Hypothalamus (tissue), 51 donors: ENCODE results near the gene EIF2B2.
"Not testable (repeated sequence)": the region's sequence is repeated elsewhere in the genome, so short reads cannot be mapped to it uniquely, and the experiment has no call there.

ENCODE experiments used
- DNase-seq, 51 donors: peaks; one replicate each; lab custom pipeline; 2025; lab: John Stamatoyannopoulos, UW

EIF2B2 gene

DNA sequence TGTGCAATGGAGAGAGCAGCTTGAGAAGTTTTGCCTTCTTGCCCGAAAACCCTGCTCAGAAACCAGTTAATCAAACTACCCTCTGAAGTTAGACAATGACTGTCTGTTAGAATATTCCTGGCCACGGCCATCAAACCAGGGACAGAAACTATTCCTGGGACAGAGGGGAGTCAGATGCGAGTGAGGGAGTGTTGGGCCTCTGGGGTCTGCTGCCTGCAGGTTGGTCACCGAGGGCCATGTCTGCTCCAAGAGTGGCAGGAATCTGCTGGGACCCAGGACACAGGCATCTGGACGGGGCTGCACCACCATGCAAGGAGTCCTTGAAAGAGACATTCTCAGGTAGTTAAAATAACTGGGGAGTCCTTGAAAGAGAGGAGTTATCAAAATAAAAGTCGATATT lies 16.9 kb upstream of the EIF2B2 start:
- no peak for DNase-seq

DNA sequence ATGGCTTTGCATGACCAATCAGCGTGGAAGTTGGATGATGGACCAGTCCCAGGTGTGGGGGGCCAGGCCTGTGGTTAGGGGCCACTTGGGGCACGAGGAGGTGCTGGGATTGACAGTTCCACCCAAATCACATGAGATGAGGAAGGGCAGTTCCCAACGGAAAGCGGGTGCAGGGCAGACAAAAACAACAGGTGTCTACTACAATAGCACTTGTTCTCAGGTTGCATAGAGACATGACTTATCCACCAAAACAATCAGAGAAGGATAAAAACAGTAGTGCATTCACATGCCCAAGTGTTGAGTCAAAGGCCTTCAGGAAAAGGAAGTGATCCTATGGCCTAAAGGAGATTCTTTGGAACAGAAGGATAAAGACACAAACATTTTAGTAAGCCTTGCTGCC lies 14.6 kb upstream of the EIF2B2 start:
- DNase-seq, result no peak

DNA sequence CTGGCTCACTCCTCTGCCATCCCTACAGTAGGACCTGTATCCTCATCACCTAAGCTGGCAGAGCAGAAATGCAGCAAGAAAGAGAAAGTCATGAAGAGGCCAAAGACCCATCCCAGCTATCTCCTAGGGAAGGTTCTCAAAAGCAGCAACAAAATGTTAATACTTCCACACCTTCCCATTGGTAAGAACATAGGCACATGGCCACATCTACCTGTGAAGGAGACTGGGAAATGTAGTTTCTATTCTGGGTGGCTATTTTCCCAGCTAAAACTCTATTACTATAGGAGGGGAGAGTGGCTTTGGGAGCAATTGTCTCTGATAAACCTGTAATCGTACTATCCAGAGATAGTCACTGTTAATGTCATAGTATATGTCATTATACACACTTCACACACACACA lies 13.7 kb upstream of the EIF2B2 start:
- no peak for DNase-seq

DNA sequence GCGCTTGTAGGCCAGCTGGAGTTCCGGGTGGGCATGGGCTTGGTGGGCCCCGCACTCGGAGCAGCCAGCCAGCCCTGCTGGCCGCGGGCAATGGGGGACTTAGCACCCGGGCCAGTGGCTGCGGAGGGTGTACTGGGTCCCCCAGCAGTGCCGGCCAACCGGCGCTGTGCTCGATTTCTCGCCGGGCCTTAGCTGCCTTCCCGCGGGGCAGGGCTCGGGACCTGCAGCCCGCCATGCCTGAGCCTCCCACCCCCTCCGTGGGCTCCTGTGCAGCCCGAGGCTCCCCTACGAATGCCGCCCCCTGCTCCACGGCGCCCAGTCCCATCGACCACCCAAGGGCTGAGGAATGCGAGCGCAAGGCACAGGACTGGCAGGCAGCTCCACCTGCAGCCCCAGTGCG lies 8.5 kb upstream of the EIF2B2 start:
- not testable (repeated sequence) for DNase-seq

DNA sequence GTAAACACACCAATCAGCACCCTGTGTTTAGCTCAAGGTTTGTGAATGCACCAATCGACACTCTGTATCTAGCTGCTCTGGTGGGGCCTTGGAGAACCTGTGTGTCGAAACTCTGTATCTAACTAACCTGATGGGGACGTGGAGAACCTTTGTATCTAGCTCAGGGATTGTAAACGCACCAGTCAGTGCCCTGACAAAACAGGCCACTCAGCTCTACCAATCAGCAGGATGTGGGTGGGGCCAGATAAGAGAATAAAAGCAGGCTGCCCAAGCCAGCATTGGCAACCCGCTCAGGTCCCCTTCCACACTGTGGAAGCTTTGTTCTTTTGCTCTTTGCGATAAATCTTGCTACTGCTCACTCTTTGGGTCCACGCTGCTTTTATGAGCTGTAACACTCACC lies 6.9 kb upstream of the EIF2B2 start:
- DNase-seq, result not testable (repeated sequence)

DNA sequence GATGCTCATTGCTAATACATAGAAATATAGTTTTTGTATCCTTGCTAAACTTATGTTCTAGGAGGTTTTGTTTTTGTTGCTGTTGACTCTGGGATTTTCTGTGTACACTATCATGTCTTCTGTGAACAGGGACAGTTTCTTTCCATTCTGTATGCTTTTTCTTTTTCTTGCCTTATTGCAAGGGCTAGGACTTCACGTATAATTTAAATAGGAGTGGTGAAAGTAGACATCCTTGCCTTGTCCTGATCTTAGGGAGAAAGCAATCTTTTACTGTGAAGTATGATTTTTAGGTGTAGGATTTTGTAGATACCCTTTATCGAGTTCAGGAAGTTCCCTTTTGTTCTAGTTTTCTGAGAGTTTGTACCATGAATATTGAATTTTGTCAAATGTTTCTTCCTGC lies 1.5 kb upstream of the EIF2B2 start:
- no peak for DNase-seq

DNA sequence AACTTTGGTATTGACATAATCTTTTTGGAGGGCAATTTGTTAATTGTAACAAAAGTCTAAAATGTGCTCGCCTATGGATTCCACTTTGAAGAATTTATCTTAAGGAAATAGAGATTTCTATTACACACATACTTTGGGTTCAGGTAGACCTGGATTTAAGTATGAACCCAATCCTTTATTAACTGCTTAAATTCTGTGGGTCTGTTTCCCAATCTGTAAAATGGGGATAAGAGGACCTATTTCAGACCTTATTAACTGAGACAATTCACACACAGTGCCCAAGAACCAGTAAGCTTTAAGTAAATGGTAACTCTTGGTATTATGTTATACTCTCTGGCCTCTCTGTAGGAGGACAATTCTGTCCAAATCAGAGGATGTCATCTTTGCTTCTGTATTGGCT lies 822 bp upstream of the EIF2B2 start:
- DNase-seq, result no peak

DNA sequence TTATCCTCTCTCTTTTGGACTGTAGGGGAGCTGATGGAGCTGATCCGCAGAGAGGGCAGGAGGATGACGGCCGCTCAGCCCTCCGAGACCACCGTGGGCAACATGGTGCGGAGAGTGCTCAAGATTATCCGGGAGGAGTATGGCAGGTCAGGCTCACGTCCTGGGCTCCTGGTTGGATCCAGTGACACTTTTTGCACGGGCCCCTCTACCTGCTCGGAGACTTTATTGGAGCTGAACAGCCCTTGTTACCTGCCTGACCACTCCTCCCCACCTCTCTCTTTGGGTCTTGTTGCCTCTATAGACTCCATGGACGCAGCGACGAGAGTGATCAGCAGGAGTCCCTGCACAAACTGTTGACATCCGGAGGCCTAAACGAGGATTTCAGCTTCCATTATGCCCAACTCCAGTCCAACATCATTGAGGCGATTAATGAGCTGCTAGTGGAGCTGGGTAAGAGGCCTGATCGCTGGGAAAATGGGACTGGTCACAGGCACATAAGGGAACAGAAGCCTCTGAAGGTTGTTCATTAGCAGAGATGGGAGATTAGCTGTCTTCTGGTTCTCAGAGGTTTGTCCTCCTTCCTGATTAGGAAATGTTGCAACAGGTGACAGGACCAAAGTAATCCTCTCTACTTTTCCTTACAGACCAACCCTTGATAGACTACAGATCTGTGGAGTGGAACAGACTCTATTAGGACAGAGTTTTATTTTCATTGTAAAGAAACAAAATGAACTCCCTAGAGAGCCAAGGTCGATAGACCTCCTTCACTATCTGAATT lies 718 bp downstream of the EIF2B2 start:
- DNase-seq, result peak in 1 of 51 donors; percentile 50

DNA sequence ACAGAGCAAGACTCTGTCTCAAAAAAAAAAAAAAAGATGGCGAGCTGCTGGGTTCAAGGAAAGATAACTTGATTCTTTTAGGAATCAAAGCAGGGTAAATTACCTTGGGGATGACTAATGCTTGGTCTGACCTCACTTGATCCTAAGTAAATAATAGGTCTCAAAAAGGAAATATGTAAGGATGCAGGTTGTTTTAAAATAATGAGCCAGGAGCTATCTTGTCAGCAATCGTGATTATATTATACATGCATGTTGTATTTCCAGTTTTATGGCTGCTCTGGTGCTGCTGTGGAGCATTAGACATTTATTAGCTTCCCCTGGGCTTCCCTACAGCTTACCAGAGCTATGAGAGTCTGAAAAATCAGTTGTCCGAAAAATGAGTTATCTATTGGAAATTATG lies 2.6 kb downstream of the EIF2B2 start:
- no peak for DNase-seq

DNA sequence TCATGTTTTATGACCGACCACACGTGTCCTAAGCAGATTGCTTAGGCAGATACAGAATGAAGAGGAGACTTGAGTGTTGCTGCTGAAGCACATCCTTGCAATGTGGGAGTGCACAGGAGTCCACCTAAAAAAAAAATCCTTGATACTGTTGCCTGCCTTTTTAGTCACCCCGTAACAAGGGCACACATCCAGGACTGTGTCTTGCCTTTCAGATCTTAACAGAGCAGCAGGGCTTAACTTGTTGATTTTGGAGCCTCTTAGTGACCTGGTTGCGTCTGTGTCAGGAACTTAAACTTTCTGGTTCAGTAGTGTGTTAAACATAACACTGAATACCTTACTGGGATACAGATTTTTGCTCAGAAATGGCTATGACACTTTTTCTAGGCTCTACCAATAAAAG lies 6.5 kb downstream of the EIF2B2 start:
- DNase-seq, result no peak

DNA sequence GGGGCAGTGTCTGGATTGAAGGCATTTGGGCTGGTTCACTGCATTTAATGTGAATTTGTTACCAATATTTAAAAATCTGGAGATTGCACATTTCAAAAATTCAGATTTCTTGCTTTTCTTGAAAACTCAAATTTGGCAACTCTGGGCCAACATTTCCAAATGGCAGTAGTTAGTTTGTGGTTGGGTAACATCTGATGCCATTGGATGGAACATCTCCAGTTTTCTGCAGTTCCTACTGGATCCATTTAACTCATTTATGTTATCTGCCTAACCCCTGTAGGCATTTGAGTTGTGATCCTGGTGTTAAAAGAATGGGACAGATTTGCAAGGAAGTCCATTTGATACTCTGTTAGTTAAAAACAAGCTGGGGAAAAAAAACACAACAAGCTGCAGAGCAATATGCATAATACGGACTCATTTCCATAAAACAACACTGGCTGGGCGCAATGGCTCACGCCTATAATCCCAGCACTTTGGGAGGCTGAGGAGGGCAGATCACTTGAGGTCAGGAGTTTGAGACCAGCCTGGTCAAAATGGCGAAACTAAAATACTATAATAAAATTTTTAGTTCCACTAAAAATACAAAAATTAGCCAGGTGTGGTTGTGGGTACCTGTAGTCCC lies 7.9 kb downstream of the EIF2B2 start:
- no peak for DNase-seq

DNA sequence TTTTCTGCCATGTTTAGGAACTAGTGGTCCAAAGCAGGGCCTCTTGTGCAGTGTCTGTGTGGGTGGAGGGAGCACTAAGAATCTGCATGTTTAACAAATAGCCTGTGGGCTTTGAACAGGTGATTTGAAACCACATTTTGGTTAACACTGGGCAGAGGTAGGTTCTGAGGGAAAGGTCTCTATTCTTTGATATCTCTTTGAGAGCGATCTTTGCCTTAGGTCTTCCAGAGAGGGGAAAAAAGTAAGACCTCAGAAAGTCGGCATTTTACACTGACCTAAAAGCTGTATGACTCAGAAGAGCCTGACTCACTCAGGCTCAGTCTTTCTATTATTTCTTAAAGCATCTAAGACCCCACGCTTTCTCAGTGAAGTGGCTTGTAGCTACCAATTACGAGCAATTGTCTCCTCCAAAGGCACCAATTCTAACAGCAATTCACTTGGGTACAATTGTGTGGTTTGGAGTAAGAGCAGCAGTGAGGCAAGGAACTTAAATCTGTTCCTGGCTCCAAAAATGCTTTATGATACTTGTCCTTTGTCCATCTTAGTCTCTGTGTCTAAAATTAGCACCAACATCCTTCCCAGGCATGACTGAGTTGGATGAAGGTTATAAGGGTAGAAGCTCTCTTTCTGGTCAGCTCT lies 8.8 kb downstream of the EIF2B2 start:
- DNase-seq, result peak in 1 of 51 donors; percentile 53

DNA sequence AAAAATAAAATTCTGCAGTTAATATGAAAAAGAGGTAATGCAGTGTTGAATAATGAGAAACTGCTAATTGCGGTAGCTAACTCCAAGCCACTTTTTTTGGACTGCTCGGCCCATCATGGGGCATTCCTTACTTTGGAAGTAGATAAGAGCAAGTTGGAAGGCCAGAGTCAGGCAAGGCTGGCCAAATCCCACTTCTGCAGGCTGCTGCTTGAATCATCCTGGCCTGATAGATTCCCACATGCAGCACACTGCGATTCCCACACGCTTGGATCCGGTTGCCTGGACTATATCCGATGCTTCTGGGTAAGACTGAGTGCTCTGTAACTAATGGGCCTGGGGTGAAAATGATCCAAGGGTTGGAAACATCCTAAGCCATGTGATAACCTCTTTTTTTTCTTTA lies 10.6 kb downstream of the EIF2B2 start:
- no peak for DNase-seq

DNA sequence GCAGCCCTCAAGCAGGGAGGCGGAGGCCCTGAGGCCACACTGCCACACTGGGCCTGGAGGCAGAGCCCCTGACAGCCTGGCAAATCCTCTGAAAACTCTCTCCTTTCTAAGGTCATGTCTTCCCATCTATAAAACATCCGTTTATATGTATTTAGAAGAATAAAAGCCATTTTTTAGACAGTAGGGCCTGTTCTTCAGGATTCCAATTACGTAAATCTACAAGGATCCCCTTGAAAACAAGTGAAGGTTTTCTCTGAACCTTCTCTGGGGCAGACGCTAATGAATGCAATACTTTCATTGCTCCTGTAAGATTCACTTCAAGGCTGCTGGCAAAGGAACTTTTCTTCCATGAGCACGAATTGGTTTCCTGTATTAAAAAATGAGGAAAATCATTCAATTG lies 12.8 kb downstream of the EIF2B2 start:
- DNase-seq, result no peak

DNA sequence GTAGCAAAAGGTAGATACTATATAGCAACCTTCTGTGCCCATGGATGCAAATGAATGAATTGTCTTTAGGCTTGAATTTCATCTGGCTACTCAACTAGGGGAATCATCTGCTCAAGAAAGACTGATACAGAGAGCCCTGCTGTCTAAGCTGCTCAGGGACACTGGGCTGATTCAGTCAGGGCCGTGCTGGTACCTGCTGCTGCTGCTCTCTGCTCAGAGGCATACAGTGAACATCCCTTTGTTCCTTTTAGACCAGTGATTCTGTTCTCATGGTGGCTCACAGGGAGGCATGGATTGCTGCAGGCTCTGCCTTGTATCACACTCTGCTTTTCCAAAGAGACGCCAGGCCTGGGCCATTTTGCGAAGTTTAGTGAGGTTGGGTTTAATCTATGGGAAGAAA lies 14.1 kb downstream of the EIF2B2 start:
- peak in 19 of 51 donors; percentile 2 to 42 (median 19) for DNase-seq

DNA sequence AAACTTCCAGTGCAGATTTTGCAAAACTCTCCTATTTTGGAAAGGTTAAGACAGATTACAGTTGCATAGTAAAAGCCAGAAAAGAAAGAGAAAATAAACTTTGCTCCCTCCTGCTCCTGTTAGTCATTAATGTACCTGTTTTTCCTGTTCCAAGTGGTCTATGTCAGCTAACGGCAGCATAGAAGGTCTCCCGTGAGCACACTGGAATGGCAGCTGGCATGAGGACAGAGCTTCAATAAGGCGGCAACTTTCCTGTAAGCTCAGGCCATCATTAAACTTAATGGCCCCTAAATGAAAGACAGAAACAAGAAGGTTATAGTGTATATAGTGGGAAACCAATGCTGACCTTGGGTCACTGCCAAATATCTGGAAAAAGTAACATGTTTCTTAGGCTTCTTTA lies 16.0 kb downstream of the EIF2B2 start:
- DNase-seq, result no peak

DNA sequence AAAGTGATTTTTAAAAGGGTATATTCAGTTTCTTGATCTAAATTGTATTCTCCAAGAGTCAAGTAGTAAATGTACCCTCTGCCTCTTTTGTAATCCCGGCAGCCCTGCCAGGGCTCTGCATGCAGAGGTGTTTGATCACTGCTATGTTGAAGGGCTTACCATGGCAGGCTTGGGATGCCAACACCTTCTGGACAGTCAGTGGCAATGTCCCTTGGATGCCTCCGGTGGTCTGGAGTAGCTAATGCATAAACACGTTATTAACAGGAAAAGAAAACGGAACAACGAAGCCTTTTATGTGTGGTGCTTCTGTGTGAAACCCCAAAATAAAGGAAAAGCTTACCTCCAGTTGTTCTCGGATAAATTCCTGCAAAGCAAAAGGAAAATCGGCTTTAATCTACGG lies 19.9 kb downstream of the EIF2B2 start:
- DNase-seq, result no peak

DNA sequence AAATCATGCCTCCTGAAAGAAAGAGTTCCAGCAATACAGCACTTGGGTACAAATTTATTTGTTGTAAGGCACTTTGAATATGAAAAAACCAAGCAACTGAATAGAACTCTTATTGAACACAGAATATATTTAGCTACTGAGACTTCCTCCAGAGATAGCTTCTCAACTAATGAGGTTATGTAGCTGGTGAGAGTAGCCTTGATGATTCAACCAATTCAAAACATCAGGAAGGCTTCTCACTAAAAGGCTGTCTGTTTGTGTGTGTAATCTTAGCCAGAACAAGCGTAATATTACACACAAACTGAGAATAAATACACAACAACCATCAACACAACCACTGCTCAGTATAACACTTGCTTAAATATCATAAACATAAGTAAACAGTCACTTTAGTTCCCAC lies 20.4 kb downstream of the EIF2B2 start:
- no peak for DNase-seq

DNA sequence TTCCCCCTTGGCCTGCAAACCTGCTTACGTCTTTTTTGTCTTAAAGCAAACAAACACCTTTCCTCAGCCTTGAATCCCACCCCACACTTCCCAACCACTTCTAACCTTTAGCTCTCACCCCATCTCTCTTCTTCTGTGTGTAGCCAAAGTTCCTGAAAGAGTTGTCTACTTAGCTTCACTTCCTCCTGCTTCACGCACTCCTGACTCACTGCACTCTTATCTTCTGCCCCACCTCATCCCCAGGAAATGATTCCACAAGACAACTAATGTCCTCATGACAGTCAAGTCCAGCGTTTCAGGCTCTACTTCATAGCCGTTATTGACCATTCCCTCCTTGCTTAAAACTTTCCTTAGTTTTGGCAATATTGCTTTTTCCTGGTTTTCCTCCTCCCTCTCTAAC lies 22.4 kb downstream of the EIF2B2 start:
- no peak for DNase-seq

DNA sequence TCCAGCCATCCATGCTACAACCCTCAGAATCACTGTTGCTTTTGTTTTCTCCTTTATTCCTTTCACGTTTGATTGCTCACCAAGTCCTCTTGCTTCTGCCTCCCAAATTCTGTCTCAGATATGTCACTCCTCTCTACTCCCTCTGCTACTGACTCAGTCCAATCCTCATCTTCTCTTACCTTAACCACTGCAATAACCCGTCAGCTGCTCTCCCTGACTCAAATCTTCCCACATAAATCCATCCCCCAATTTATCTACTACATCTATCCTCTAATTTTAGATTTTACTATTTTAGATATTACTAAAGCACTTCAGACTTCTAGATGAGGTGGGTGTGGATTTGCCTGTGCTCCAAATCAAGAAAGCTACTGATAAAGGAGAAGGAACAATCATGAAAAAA lies 23.2 kb downstream of the EIF2B2 start:
- DNase-seq, result no peak

DNA sequence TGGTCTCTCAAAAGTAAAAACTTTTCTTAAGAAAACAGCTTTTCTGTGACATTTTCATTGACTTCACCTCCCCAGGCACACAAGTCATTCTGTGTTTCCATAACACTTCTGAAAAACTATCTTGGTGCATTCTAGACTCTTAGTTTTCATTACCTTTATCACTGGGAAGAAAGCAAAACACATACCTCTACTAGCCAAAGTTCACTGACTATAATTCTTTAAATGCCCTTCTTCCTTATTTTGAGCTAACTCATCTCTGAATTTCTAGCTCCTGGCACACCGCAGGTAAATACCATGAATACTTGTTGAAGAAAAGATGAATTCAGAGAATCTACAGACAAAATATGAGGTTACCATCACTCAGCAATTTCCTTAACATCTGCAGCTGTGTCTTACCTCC lies 27.4 kb downstream of the EIF2B2 start:
- DNase-seq, result no peak

DNA sequence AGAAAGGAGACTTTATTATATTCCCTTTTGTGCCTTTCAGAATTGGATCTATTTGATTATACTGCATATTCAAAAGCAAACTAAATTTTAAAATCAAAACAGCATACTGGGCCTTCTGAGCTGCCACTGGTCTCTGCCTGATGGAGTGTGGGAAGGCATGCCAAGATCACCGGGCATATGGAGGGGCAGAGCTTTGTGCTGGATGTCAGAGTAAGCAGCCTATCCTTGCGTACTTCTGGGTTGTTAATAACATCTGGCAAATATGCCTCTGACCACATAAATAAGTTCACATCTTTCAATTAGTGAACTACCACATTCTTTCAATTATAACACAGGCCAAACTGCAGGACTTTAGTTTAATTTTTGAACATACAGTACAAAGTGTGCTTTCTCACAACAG lies 30.2 kb downstream of the EIF2B2 start:
- no peak for DNase-seq
